MV-4-11 (cell line): ENCODE measurements around the gene IRF9.

Source experiments
- DNase-seq: peaks from one replicate; lab custom pipeline; 2025; lab: John Stamatoyannopoulos, UW

The IRF9 gene

GRCh38 chr14:24149302-24149969, 11.6 kb upstream of the IRF9 start:
- no peak for DNase-seq

- DNase-seq: no peak
Measured at GRCh38 chr14:24150061-24150460, 11.0 kb upstream of the IRF9 start.

- no peak for DNase-seq
Measured at GRCh38 chr14:24150567-24150966, 10.5 kb upstream of the IRF9 start.

GRCh38 chr14:24150993-24151392, 10.1 kb upstream of the IRF9 start:
- no peak for DNase-seq

GRCh38 chr14:24151404-24152080, 9.5 kb upstream of the IRF9 start:
- no peak for DNase-seq

GRCh38 chr14:24155100-24155499, 6.0 kb upstream of the IRF9 start:
- DNase-seq: no peak

GRCh38 chr14:24156840-24157239, 4.2 kb upstream of the IRF9 start:
- DNase-seq: no peak

GRCh38 chr14:24157331-24157730, 3.7 kb upstream of the IRF9 start:
- DNase-seq: no peak

GRCh38 chr14:24159777-24160498, 1.1 kb upstream of the IRF9 start:
- DNase-seq: no peak

- DNase-seq: no peak
Measured at GRCh38 chr14:24160499-24160849, 591 bp upstream of the IRF9 start.

- DNase-seq: no peak
Measured at GRCh38 chr14:24162093-24162492, 1.0 kb downstream of the IRF9 start.

- DNase-seq: no peak
Measured at GRCh38 chr14:24164518-24164991, 3.5 kb downstream of the IRF9 start.

- no peak for DNase-seq
Measured at GRCh38 chr14:24165785-24166184, 4.7 kb downstream of the IRF9 start.

GRCh38 chr14:24167469-24168114, 6.5 kb downstream of the IRF9 start:
- peak; percentile 63 for DNase-seq

- DNase-seq: no peak
Measured at GRCh38 chr14:24171422-24172260, 10.6 kb downstream of the IRF9 start, which contains the start of gene REC8. TSS of gene REC8 (plus strand) at chr14:24172080. CDS start at chr14:24172553, 473 bp downstream.

GRCh38 chr14:24172261-24172860, 11.3 kb downstream of the IRF9 start:
- DNase-seq: no peak

GRCh38 chr14:24172871-24173281, 11.8 kb downstream of the IRF9 start:
- DNase-seq: no peak

- no peak for DNase-seq
Measured at GRCh38 chr14:24176599-24176998, 15.5 kb downstream of the IRF9 start.

- DNase-seq: no peak
Measured at GRCh38 chr14:24177041-24177825, 16.2 kb downstream of the IRF9 start.

- no peak for DNase-seq
Measured at GRCh38 chr14:24177891-24178290, 16.8 kb downstream of the IRF9 start.
